GM12865 (cell line): ENCODE results near the gene PRR20G.

Source experiments
- DNase-seq: peaks from one replicate; pipeline ENCODE4 v3.0.0; 2010; ENCODE audit warnings: low read depth
- H3K4me3 ChIP-seq: 2 replicates; pipeline ENCODE4 v1.5.1; 2011; ENCODE audit warnings: mild to moderate bottlenecking, low read depth, low read length, control low read depth
- CTCF ChIP-seq: IDR thresholded peaks from 2 replicates; pipeline ENCODE4 v1.5.1; 2011; ENCODE audit warnings: low read length, control low read depth, low read depth, inconsistent platforms; ENCODE audit not compliant: insufficient read depth; ENCODE audit errors: missing control alignments

PRR20G gene

GRCh38 chr3:127287840-127288239 is at the start of gene PRR20G:
Gene PRR20G (minus strand): TSS chr3:127288046. CDS start chr3:127287365, 681 bp downstream.
- no peak for DNase-seq
- TF ChIP-seq CTCF, result no peak
- no peak within 1 kb of the TSS for H3K4me3 ChIP-seq

- no peak for DNase-seq
- no peak for TF ChIP-seq CTCF
- H3K4me3 ChIP-seq, result no peak overlapping the region
These were observed 49.2 kb upstream of the PRR20G start for GRCh38 chr3:127337001-127337400.

GRCh38 chr3:127336101-127336500 is 48.3 kb upstream of the PRR20G start:
- no peak for TF ChIP-seq CTCF
- DNase-seq, result no peak
- H3K4me3 ChIP-seq, result no peak overlapping the region

- no peak for DNase-seq
- no peak for TF ChIP-seq CTCF
These were observed 42.5 kb upstream of the PRR20G start for GRCh38 chr3:127330385-127330784.

GRCh38 chr3:127329631-127330285 is 41.9 kb upstream of the PRR20G start:
- TF ChIP-seq CTCF, result no peak
- DNase-seq, result no peak
- no peak overlapping the region for H3K4me3 ChIP-seq

More at GRCh38 chr3:127330385-127330784, 42.5 kb upstream of the PRR20G start:
- H3K4me3 ChIP-seq, result no peak overlapping the region

- no peak overlapping the region for H3K4me3 ChIP-seq
- no peak for TF ChIP-seq CTCF
- no peak for DNase-seq
These were observed 40.6 kb upstream of the PRR20G start for GRCh38 chr3:127328421-127328820.

- no peak for DNase-seq
- TF ChIP-seq CTCF, result no peak
- no peak overlapping the region for H3K4me3 ChIP-seq
These were observed 38.5 kb upstream of the PRR20G start for GRCh38 chr3:127326341-127326740.
